ENCODE results near the gene NUP85. TPM values are rescaled to one million over a fixed set of nuclear protein-coding genes. Genes with fewer than 3 reads are reported as not detected.

Gene NUP85
- polyA plus RNA-seq, 1 donor from 2014 or later = 32.3 TPM

DNA sequence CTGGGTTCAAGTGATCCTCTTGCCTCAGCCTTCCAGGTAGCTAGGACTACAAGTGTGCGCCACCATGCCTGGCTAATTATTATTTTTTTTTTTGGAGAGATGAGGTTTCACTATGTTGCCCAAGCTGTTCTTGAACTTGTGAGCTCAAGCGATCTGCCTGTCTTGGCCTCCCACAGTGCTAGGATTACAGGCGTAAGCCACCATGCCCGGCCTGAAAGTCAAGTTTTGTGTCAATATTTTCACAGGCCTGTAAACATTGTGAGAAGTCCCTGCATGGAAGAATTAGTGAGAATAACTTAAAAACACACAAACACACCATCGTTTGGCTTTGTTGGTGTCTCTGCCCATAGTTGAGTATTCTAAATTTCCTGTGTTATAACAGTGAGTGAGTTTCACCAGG lies 22.2 kb downstream of the NUP85 start:
- Mint-ChIP-seq H3K4me3 (no peak overlapping the region), H3K27ac (peak overlapping the region in 1 of 3 donors; percentile 59), H3K9me3 (no peaks in the 10 kb centered on the region), H3K36me3 (peaks cover 1% of the 10 kb centered on the region), H3K27me3 (no peaks in the 10 kb centered on the region), H3K4me1 (peaks cover 0 to 2% (median 0%) of the 10 kb centered on the region in 3 donors)

DNA sequence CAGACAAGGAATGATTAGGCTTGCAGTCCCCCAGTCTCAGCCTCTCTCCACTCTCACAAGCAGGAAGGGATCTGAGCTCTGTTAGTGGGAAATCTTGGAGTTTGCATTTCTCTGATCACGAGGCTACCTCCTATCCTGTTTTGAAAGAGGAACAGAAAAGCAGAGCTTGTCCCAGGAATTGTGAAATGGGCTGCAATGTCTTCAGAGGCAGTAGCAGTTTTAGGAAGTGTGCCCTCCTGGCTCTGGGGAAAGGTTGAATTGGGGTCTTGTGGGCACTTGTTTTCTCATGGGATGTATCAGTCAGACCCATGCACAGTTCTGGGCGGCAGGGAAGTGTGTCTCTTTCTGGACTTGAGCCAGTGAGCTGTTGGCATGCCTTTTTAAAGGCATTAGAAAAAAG lies 22.8 kb downstream of the NUP85 start:
- no peak overlapping the region for H3K4me3 Mint-ChIP-seq
- H3K27ac Mint-ChIP-seq = no peak overlapping the region

DNA sequence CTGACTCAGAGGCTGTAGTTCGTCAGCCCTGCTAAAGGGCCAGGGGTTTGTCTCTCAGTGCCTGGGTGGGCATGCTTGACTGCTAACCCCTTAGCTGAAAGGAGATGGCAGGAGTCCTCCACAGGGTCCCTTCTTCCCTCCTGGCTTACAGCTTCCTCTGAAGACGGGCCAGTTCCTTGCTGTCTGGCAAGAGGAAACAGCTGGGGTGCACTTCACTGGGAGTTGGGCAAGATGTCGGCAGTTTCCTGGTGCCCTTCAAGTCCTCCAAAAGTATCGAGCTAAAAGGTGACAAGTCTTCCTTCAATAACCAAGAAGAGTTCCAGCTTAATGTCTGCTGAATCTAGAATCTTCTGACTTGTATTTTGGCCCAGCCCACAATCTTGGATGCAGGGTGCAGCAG lies 23.4 kb downstream of the NUP85 start:
- Mint-ChIP-seq H3K36me3 (peaks cover 3% of the 10 kb centered on the region), H3K4me1 (peaks cover 0 to 2% (median 0%) of the 10 kb centered on the region in 3 donors), H3K9me3 (no peaks in the 10 kb centered on the region), H3K27me3 (no peaks in the 10 kb centered on the region), H3K27ac (no peak overlapping the region), H3K4me3 (no peak overlapping the region)

More for the DNA sequence above, 22.8 kb downstream of the NUP85 start:
- Mint-ChIP-seq H3K9me3 (no peaks in the 10 kb centered on the region), H3K4me1 (peaks cover 0 to 2% (median 0%) of the 10 kb centered on the region in 3 donors), H3K27me3 (no peaks in the 10 kb centered on the region), H3K36me3 (peaks cover 3% of the 10 kb centered on the region)

DNA sequence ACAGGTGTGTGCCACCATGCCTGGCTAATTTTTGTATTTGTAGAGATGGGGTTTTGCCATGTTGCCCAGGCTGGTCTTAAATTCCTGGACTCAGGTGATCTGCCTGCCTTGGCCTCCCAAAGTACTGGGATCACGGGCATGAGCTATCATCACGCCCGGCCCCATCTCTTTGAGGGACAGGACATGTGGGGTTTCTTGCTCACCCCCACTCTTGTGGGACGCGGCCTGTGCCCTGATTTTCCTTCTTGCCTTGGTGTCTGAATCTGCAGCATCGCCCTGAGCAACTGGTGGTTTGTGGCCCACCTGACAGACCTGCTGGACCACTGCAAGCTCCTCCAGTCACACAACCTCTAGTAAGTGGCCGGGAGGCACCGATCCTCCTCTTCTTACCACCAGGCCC lies 25.6 kb downstream of the NUP85 start:
- H3K9me3 Mint-ChIP-seq = no peaks in the 10 kb centered on the region
- H3K27me3 Mint-ChIP-seq = no peaks in the 10 kb centered on the region
- H3K27ac Mint-ChIP-seq = no peak overlapping the region
- H3K4me3 Mint-ChIP-seq = no peak overlapping the region
- peaks cover 2% of the 10 kb centered on the region for H3K36me3 Mint-ChIP-seq
- peaks cover 0 to 2% (median 0%) of the 10 kb centered on the region in 3 donors for H3K4me1 Mint-ChIP-seq

DNA sequence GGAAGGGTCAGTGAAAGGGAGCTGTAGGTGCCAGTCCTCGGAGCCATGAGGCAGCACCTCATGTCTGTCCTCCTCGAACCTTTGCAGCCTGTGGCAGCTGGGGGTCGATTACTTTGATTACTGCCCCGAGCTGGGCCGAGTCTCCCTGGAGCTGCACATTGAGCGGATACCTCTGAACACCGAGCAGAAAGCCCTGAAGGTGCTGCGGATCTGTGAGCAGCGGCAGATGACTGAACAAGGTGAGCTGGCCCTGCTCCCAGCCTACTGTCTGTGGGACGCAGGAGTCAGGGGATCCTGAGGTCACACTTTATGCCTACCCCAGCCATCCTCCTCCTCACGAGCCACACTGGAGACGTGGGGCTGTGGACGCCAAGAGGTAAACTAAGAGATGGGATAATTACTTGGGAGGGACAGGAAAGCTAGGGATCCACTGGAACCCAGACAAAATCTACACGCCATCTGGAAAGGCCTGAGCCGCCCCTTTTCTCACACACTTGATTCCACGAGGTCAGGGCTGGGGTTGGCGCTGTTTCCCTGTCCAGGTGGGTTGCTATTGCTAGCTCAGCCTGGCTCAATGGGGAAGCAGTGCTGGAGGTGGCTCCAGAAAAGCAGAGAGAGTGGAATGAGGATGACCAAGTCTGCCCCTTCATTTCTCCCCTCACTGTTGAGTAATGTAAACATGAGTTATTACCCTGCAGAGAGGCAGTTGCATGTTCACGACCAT lies 26.4 kb downstream of the NUP85 start:
- no peak overlapping the region for H3K27ac Mint-ChIP-seq
- H3K36me3 Mint-ChIP-seq = peaks cover 2% of the 10 kb centered on the region
- H3K4me3 Mint-ChIP-seq = no peak overlapping the region
- peaks cover 0 to 2% (median 0%) of the 10 kb centered on the region in 3 donors for H3K4me1 Mint-ChIP-seq
- H3K27me3 Mint-ChIP-seq = no peaks in the 10 kb centered on the region
- no peaks in the 10 kb centered on the region for H3K9me3 Mint-ChIP-seq

DNA sequence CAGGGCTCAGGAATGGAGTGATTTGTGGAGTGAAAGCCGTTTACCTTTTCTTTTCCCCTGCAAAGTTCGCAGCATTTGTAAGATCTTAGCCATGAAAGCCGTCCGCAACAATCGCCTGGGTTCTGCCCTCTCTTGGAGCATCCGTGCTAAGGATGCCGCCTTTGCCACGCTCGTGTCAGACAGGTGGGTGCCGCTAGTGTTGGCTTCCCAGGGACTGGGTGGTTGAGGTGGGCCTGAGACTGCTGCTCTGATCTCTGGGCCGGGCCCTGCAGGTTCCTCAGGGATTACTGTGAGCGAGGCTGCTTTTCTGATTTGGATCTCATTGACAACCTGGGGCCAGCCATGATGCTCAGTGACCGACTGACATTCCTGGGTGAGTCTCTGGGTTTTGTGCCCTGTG lies 27.3 kb downstream of the NUP85 start:
- no peak overlapping the region for H3K4me3 Mint-ChIP-seq
- peaks cover 2% of the 10 kb centered on the region for H3K36me3 Mint-ChIP-seq

DNA sequence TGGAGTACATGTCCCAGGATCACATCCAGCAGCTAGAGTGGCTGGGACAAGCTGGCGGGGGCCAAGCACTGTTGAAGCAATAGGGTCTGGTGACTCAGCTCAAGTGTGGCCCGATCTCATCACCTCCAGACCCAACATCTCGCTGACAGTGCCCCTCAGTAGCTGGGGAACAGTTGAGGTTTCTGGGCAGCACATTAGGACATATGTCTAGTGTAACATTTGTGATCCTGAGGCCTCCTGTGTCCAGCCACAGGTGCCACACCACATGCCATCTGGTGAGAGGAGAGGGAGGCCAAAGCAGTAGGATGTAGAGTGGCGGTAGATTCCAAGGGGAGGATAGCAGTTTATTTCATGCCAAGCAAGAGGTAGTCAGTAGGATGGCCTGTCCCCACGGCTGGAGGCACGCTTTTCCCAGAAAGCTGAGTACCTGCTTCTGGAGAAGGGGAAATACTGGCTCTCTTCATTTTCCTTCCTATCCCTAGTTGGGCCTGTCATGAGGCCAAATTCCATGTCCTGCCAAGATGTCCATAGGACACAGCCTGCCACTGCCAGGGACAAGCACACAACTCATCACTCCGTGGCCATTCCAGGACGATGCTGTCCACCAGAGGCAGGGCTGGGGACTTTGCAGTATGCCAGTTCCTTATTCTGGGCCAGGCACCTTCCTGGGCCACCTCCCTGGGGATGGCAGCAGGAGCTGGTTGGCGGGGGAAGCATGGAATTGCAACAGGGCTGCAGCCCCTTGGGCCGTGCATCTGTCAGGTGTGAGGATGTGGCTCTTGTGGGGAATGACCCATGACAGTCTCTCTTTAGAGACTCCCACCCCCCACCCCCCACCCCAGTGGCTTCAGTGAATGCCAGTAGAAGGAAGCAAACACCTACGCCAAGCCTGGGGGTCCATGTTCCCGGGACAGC lies 31.9 kb downstream of the NUP85 start:
- Mint-ChIP-seq H3K36me3 (peaks cover 2% of the 10 kb centered on the region), H3K9me3 (no peaks in the 10 kb centered on the region), H3K27me3 (no peaks in the 10 kb centered on the region), H3K4me1 (peaks cover 10 to 16% (median 15%) of the 10 kb centered on the region in 3 donors), H3K27ac (peak overlapping the region in 1 of 3 donors; percentile 72), H3K4me3 (no peak overlapping the region)

More for the DNA sequence above, 27.3 kb downstream of the NUP85 start:
- no peak overlapping the region for H3K27ac Mint-ChIP-seq
- H3K27me3 Mint-ChIP-seq = no peaks in the 10 kb centered on the region
- no peaks in the 10 kb centered on the region for H3K9me3 Mint-ChIP-seq
- peaks cover 0 to 2% (median 0%) of the 10 kb centered on the region in 3 donors for H3K4me1 Mint-ChIP-seq

DNA sequence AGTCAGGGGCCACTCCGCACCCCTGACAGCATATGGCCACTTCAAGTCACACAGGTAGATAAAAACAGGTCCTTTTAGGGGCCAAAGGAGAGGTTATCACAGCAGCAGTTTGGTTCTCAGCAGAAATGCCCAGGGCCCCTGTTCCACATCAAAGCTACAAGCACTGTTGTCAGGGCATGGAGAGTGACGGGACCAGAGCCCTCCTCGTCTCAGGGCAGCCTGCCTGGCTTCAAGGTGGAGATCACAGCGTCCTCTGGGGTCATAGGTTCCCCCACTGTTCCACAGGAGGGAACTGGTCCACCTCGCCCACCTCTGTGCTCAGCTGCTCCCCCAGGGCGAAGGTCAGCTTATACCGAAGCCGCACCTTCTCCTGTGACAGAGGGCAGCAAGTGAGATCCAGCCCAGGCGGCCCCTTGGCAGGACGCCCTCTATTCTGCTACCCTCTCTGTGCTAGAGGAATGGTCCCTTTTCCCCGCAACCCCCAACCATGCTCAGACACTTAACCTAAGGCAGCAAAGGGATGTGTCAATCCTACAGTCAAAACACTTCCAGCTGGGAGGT lies 32.6 kb downstream of the NUP85 start:
- H3K36me3 Mint-ChIP-seq = no peaks in the 10 kb centered on the region
- H3K4me3 Mint-ChIP-seq = no peak overlapping the region
- no peaks in the 10 kb centered on the region for H3K27me3 Mint-ChIP-seq
- H3K4me1 Mint-ChIP-seq = peaks cover 14 to 20% (median 20%) of the 10 kb centered on the region in 3 donors
- no peak overlapping the region for H3K27ac Mint-ChIP-seq
- H3K9me3 Mint-ChIP-seq = no peaks in the 10 kb centered on the region

DNA sequence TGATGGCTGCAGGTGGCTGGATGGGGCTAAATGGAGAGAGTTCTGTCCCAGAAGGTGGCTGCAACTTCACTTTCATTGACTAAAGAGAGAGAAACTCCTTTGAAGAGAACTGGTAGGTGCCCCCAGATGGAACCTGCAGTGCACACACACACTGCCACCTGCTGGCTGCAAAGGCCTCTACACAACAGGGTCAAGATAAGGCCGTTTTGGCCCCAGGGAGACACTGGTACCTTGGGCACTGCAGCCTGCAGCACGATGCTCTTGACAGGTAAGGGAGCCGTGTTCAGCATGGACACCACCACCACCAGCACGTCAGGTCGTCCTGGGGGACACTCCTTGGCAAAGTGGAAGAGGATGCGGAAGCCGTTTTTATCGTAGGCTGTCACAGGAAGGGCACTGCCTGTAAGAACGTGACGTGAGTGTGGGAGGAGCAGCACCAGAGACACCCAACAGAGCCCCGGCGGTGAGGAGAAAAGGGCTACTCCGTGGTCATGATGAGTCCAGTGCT lies 33.3 kb downstream of the NUP85 start:
- Mint-ChIP-seq H3K27ac (peak overlapping the region; percentile 93 to 96 (median 94)), H3K9me3 (no peaks in the 10 kb centered on the region), H3K27me3 (no peaks in the 10 kb centered on the region), H3K4me3 (peak overlapping the region in 3 of 4 donors; percentile 34 to 73 (median 50)), H3K4me1 (peaks cover 14 to 24% (median 21%) of the 10 kb centered on the region in 3 donors), H3K36me3 (no peaks in the 10 kb centered on the region)

DNA sequence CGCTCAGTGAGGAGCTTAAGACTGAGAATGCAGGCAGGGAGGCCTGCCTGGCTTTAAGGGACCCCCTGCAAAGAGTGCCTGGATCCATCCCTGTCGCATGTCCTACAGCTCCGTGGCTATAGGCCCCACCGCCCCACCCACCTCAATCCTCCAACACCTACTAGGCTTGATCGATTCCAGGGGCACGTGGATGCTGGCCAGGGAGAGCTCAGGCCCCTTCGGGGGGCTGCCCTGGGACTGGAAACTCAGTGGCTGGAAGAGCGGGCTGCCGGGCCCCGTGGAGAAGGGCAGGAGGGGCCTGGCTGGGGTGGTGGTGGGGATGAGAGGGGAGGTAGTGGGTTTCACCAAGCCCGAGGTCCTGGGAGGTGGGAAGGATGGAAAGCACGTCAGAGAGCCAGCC lies 33.7 kb downstream of the NUP85 start:
- H3K27ac Mint-ChIP-seq = peak overlapping the region in 2 of 3 donors; percentile 93 to 96
- H3K4me3 Mint-ChIP-seq = peak overlapping the region in 1 of 4 donors; percentile 50
- H3K9me3 Mint-ChIP-seq = no peaks in the 10 kb centered on the region
- H3K4me1 Mint-ChIP-seq = peaks cover 14 to 28% (median 21%) of the 10 kb centered on the region in 3 donors
- no peaks in the 10 kb centered on the region for H3K27me3 Mint-ChIP-seq
- no peaks in the 10 kb centered on the region for H3K36me3 Mint-ChIP-seq

DNA sequence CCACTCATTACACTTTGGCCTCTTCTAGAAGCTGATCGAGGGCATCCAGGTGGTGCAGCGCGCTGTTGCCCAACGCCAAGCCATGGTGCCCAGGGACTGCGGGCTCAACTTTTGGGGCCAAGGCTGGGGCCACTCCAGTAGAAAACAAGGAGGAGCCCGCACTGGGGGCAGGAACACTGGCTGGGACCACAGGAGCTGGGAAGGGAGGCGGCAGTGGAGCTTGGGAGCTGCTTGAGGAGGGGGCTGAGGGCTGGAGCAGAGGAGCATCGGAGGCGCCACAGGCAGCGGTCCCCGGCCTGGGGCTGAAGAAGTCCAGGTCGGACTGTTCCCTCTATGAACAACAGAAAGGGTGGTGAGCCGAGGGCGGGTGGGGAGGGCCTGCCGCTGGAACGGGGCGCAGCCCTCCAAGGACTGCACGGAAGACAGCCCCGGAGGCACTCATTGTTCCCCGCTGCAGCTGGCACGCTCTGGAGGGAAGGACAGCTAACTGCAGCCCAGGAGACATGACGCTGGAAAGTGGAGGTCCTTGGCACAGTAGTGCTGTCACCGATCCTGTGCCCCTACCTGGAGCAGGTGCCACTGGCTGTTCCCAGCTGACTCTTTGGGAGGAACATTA lies 34.4 kb downstream of the NUP85 start:
- peaks cover 20 to 35% (median 26%) of the 10 kb centered on the region in 3 donors for H3K4me1 Mint-ChIP-seq
- H3K27me3 Mint-ChIP-seq = no peaks in the 10 kb centered on the region
- no peaks in the 10 kb centered on the region for H3K9me3 Mint-ChIP-seq
- H3K27ac Mint-ChIP-seq = peak overlapping the region; percentile 25 to 78 (median 77)
- H3K4me3 Mint-ChIP-seq = no peak overlapping the region
- peaks cover 2% of the 10 kb centered on the region for H3K36me3 Mint-ChIP-seq

DNA sequence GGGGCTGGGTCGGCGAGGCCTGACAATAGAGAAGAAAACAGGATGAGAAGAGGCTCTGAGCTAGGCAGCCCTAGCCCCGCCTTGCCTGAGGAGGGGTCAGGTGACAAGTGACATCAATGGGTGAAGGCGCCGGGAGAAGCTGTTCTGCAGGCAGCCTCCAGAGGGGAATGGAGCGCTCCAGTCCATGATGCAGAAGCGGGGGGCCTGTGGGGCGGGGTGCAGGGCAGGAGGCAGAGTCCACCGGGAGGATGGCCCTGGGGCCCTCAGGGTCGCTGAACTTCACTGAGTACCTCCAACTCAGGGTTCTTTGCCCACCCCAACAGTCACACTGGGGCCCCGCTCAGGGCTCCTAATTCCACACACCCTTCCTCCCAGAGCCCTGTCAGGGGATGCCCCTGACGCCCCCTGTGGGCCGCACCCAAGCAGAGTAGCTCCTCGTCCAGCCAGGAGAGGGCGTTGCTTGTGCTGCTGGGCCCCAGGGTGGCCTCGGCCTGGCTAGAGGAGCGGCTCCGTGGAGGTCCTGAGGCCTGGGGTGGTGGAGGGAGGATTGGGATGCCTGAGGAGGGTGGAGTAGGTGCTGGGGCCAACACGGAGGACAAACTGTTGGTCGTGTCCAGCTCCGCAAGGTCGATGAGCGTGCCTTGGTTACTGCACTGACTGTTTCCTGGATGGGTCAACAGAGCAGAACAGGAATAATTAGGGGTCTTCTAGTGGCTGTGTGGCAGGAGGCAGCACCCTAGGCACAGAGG lies 35.1 kb downstream of the NUP85 start:
- Mint-ChIP-seq H3K4me1 (peaks cover 20 to 39% (median 26%) of the 10 kb centered on the region in 3 donors), H3K27ac (peak overlapping the region; percentile 25 to 99 (median 84)), H3K27me3 (no peaks in the 10 kb centered on the region), H3K4me3 (peak overlapping the region in 2 of 4 donors; percentile 32 to 65), H3K36me3 (peaks cover 2% of the 10 kb centered on the region), H3K9me3 (no peaks in the 10 kb centered on the region)

DNA sequence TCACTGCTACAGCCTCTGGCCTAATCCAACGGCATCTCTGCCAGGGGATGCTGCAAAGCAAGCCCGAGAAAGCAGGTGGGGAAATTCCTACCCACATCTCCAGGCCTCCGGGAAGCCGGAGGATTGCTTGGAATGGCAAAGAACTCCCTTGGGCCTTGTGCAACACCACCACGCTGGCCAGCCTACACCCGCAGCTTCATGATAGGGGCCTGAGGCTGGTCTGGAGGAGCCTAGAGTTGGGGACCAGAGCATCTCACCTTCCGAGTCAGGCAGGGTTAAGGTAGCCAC lies 35.6 kb downstream of the NUP85 start:
- peak overlapping the region in 2 of 3 donors; percentile 97 to 99 for H3K27ac Mint-ChIP-seq

DNA sequence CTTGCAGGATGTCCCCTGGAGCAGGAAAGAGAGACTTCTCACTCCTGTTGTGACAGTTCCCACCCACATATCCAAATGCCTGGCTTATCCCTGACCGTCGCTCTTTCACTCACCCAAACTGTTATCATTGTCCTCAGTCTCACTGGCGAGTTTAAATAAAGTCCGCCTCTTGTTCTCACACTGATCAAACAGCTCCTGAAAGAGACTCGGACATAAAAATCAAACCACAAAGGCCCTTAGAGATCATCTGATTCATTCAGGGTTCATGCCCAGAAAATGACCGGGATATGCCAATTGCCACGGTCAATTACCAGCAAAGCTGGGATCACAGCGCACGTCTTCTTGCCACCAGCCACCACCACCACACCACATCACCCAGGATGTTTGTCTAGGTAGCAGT lies 36.0 kb downstream of the NUP85 start:
- Mint-ChIP-seq H3K4me1 (peaks cover 20 to 39% (median 29%) of the 10 kb centered on the region in 3 donors), H3K36me3 (peaks cover 2% of the 10 kb centered on the region), H3K9me3 (no peaks in the 10 kb centered on the region), H3K27ac (peak overlapping the region; percentile 97 to 99 (median 99)), H3K4me3 (peak overlapping the region in 3 of 4 donors; percentile 33 to 82 (median 66)), H3K27me3 (no peaks in the 10 kb centered on the region)

More for the DNA sequence above, 35.6 kb downstream of the NUP85 start:
- H3K27me3 Mint-ChIP-seq = no peaks in the 10 kb centered on the region
- H3K4me1 Mint-ChIP-seq = peaks cover 20 to 39% (median 28%) of the 10 kb centered on the region in 3 donors
- no peaks in the 10 kb centered on the region for H3K9me3 Mint-ChIP-seq
- peak overlapping the region in 2 of 4 donors; percentile 32 to 65 for H3K4me3 Mint-ChIP-seq
- peaks cover 2% of the 10 kb centered on the region for H3K36me3 Mint-ChIP-seq
